SU-DHL-6 (cell line): ENCODE data around the gene NKX2-4.

Source experiments
- H2AFZ ChIP-seq: fragments of 200-600 bp; sonication (generic); 2 replicates; pipeline ENCODE4 v1.6.1; 2014; ENCODE audit warnings: low read depth, mild to moderate bottlenecking, moderate library complexity, mixed read lengths, antibody characterized with exemption, low read length; ENCODE audit not compliant: severe bottlenecking
- H3F3A ChIP-seq: fragments of 200-600 bp; shearing (Covaris generic); 2 replicates; pipeline ENCODE4 v1.6.0; 2016; ENCODE audit warnings: antibody characterized with exemption, mild to moderate bottlenecking; ENCODE audit not compliant: insufficient read depth
- H3K27ac ChIP-seq: fragments of 200-600 bp; sonication (generic); 2 replicates; pipeline ENCODE4 v1.5.1; 2016; ENCODE audit warnings: low read depth, mild to moderate bottlenecking, low read length, moderate library complexity, mixed read lengths
- H3K27me3 ChIP-seq: fragments of 200-600 bp; sonication (generic), shearing (Covaris generic); 2 replicates; pipeline ENCODE4 v1.6.0; 2014; ENCODE audit warnings: mild to moderate bottlenecking, low read length
- H3K36me3 ChIP-seq: fragments of 200-600 bp; sonication (generic); 2 replicates; pipeline ENCODE4 v1.6.1; 2014; ENCODE audit warnings: mild to moderate bottlenecking, low read length, mixed read lengths
- H3K4me2 ChIP-seq: fragments of 300-600, 200-600 bp; shearing (Covaris generic), sonication (generic); 2 replicates; pipeline ENCODE4 v1.6.0; 2014; ENCODE audit warnings: low read length, low read depth, mild to moderate bottlenecking; ENCODE audit not compliant: poor library complexity, severe bottlenecking
- H3K4me3 ChIP-seq: fragments of 200-600 bp; sonication (generic); 2 replicates; pipeline ENCODE4 v1.5.1; 2014; ENCODE audit warnings: antibody characterized with exemption, low read length, mild to moderate bottlenecking, mixed read lengths; ENCODE audit not compliant: insufficient read depth, poor library complexity, severe bottlenecking
- H3K79me2 ChIP-seq: fragments of 200-600 bp; sonication (generic); 2 replicates; pipeline ENCODE4 v1.6.1; 2014; ENCODE audit warnings: mild to moderate bottlenecking, low read length, moderate library complexity; ENCODE audit not compliant: insufficient read depth
- H3K9ac ChIP-seq: fragments of 200-600 bp; sonication (generic); 2 replicates; pipeline ENCODE4 v1.7.0; 2014; ENCODE audit warnings: mild to moderate bottlenecking, low read length
- H3K9me2 ChIP-seq: fragments of 200-600 bp; sonication (generic); replicated peaks from 2 replicates; pipeline ENCODE4 v1.6.1; 2014; ENCODE audit warnings: low read length; ENCODE audit not compliant: insufficient read depth
- H3K9me3 ChIP-seq: fragments of 200-600 bp; sonication (generic); 2 replicates; pipeline ENCODE4 v1.6.1; 2014; ENCODE audit warnings: low read length, mixed read lengths; ENCODE audit not compliant: insufficient read depth
- H4K20me1 ChIP-seq: fragments of 200-600 bp; sonication (generic); 2 replicates; pipeline ENCODE4 v1.6.1; 2014; ENCODE audit warnings: low read depth, mild to moderate bottlenecking, antibody characterized with exemption, low read length, moderate library complexity, mixed read lengths
- EZH2phosphoT487 ChIP-seq: fragments of 200-600 bp; sonication (generic), shearing (Covaris generic); conservative IDR thresholded peaks from 2 replicates; pipeline ENCODE4 v1.6.1; 2018; ENCODE audit warnings: mild to moderate bottlenecking, antibody characterized with exemption, low read length, moderate library complexity, mixed read lengths
- TF ChIP-seq, protein P1 (sequence below): fragments of 200-600 bp; sonication (generic); IDR thresholded peaks from one replicate; pipeline ENCODE4 v1.5.1; 2017; ENCODE audit warnings: antibody characterized with exemption, mild to moderate bottlenecking, low read length, moderate library complexity; ENCODE audit not compliant: insufficient read depth, poor library complexity, severe bottlenecking

The NKX2-4 gene

DNA sequence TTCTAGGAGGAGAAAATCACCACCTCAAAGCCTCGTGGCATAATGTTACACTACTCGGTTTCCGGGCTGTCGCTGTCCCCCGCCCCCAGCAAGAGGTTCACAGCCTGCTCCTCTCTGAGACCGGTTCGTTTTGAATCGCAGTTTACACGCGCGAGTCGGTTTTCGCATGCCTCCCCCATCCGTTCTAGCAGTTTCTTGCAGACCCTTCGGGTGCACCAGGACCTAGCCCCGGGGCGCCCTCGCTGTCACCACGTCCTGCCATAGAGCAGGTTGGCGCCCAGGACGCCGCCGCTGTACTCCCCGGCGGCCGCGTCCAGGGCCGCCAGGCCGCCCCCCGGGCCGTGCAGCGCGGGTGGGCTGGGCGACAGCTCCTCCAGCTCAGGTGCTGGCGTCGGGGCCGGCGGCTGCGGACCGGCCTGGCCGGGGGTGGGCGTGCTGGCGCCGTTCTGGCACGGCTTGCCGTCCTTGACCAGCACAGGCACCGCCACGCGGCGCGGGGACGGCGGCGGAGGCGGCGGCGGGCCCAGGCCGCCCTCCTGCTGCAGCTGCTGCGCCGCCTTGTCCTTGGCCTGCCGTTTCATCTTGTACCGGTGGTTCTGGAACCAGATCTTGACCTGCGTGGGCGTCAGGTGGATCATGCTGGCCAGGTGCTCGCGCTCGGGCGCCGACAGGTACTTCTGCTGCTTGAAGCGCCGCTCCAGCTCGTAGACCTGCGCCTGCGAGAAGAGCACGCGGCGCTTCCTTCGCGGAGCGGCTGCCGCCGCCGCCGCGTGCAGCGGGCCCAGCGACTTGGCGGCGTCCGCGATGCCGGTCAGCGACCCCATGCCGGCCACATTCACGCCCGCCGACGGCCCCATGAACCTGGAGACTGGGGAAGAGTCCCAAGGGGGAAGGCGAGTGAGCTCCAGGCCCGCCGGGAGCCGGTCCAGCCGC, 1.4 kb downstream of the NKX2-4 start:
- H3K4me3 ChIP-seq: no peak overlapping the region

DNA sequence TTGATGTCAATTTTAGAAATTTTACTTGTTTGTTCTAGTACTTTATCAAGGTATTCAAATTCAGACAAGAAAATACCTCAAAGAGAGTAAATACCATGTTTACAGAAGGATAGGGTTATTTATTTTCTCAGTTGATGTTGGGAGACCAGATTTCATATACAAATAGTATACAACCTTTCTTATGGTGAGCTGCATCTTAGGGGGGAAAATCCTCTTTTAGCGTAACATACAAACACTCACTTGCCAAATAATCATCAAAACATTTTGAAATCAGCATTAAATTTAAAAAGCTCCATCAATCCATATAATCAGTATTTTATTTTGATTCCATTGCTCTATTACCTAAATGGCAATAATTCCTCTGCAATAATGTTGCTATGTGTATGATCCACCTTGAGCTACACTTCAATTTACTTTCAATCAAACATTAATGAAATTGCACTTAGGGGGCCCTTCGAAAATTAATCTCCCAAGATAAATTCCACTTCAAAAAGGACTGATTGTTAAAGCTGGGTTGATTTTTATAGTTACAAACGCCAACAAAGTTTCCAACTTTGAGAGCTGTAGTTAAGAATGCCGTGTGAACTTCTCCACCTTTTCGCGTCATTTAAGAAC, 2.2 kb downstream of the NKX2-4 start:
- Histone ChIP-seq H3K9me2 (no peaks in the 10 kb centered on the region), H3F3A (peaks cover 11% of the 10 kb centered on the region; the same call in 1 of the 2 replicates), H3K4me3 (no peak overlapping the region), H3K27me3 (no peaks in the 10 kb centered on the region), H3K9me3 (no peaks in the 10 kb centered on the region), H3K36me3 (no peaks in the 10 kb centered on the region), H4K20me1 (no peaks in the 10 kb centered on the region), H3K79me2 (no peaks in the 10 kb centered on the region), H3K27ac (no peak overlapping the region), H3K9ac (no peak overlapping the region), H3K4me2 (no peak overlapping the region), H2AFZ (no peak overlapping the region)
- TF ChIP-seq, protein P1, sequence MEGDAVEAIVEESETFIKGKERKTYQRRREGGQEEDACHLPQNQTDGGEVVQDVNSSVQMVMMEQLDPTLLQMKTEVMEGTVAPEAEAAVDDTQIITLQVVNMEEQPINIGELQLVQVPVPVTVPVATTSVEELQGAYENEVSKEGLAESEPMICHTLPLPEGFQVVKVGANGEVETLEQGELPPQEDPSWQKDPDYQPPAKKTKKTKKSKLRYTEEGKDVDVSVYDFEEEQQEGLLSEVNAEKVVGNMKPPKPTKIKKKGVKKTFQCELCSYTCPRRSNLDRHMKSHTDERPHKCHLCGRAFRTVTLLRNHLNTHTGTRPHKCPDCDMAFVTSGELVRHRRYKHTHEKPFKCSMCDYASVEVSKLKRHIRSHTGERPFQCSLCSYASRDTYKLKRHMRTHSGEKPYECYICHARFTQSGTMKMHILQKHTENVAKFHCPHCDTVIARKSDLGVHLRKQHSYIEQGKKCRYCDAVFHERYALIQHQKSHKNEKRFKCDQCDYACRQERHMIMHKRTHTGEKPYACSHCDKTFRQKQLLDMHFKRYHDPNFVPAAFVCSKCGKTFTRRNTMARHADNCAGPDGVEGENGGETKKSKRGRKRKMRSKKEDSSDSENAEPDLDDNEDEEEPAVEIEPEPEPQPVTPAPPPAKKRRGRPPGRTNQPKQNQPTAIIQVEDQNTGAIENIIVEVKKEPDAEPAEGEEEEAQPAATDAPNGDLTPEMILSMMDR: no peak
- TF ChIP-seq EZH2phosphoT487: no peak

More for the DNA sequence above, 1.4 kb downstream of the NKX2-4 start:
- Histone ChIP-seq H2AFZ (no peak overlapping the region), H3K79me2 (no peaks in the 10 kb centered on the region), H4K20me1 (no peaks in the 10 kb centered on the region), H3K9me2 (no peaks in the 10 kb centered on the region), H3K9me3 (no peaks in the 10 kb centered on the region), H3K36me3 (no peaks in the 10 kb centered on the region), H3K27ac (no peak overlapping the region), H3K9ac (no peak overlapping the region), H3F3A (peaks cover 11% of the 10 kb centered on the region; the same call in 1 of the 2 replicates), H3K4me2 (no peak overlapping the region), H3K27me3 (no peaks in the 10 kb centered on the region)
- TF ChIP-seq EZH2phosphoT487: no peak

DNA sequence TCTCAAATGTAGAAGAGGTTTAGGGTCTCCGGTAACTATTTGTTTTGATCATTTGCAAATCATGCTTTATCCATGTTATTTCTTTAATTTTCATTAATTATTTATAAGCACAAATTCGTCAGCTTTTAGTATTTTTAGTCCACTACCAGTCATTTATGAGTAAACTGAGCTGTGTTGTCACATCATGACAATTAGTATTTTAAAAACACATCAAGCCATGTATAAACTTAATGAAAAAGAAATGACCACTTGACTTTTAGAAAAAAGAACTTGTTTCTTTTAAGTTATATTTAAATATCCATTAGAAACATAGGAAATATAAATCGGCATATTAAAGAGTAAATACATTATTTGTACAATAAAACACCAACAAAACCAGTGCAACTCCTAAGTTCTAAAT, 2.8 kb downstream of the NKX2-4 start:
- H4K20me1 ChIP-seq: no peaks in the 10 kb centered on the region
- no peaks in the 10 kb centered on the region for H3K9me2 ChIP-seq
- no peak overlapping the region for H3K4me3 ChIP-seq
- no peak overlapping the region for H3K27ac ChIP-seq
- H3K4me2 ChIP-seq: no peak overlapping the region
- no peaks in the 10 kb centered on the region for H3K9me3 ChIP-seq
- no peak overlapping the region for H2AFZ ChIP-seq
- peaks cover 11% of the 10 kb centered on the region; the same call in 1 of the 2 replicates for H3F3A ChIP-seq
- H3K79me2 ChIP-seq: no peaks in the 10 kb centered on the region
- H3K9ac ChIP-seq: no peak overlapping the region
- no peaks in the 10 kb centered on the region for H3K36me3 ChIP-seq
- TF ChIP-seq, protein P1: no peak
- no peaks in the 10 kb centered on the region for H3K27me3 ChIP-seq
